ENCODE results near the gene OR51I2.

- TF ChIP-seq EP300 (IDR thresholded peaks at IDR 0.05; ENCODE audit: borderline replicate concordance) (no peak), CREB1 (IDR thresholded peaks at IDR 0.05; ENCODE audit: low read depth) (no peak), TAF1 (IDR thresholded peaks at IDR 0.05; ENCODE audit: low read depth) (no peak), CEBPB (IDR thresholded peaks at IDR 0.05) (no peak), TEAD4 (IDR thresholded peaks at IDR 0.05) (no peak), MAX (IDR thresholded peaks at IDR 0.05) (no peak), RAD21 (IDR thresholded peaks at IDR 0.05; ENCODE audit: low read depth) (no peak), ZBTB7A (IDR thresholded peaks at IDR 0.05; ENCODE audit: low read depth) (no peak), USF1 (IDR thresholded peaks at IDR 0.05) (no peak), EGR1 (IDR thresholded peaks at IDR 0.05) (no peak), REST (IDR thresholded peaks at IDR 0.05; ENCODE audit: low read depth) (no peak), FOXM1 (IDR thresholded peaks at IDR 0.05; ENCODE audit: borderline replicate concordance, low read depth) (no peak), NFIC (IDR thresholded peaks at IDR 0.05) (no peak)
These were observed 26.0 kb upstream of the OR51I2 start for GRCh38 chr11:5423131-5423530.
